Right forelimb (tissue), 1 donor: ENCODE measurements around the gene FYCO1.
A peak's percentile ranks its signal among the peaks of the same experiment; 100 is the strongest.
"Not testable (repeated sequence)": the region's sequence is repeated elsewhere in the genome, so short reads cannot be mapped to it uniquely, and the experiment has no call there.

Source experiments
- DNase-seq: peaks from one replicate; pipeline ENCODE4 v3.0.0-alpha.2; 2018

The FYCO1 gene

GRCh38 chr3:46008058-46008457, 12.4 kb upstream of the FYCO1 start:
- no peak for DNase-seq

- DNase-seq = no peak
Observed at GRCh38 chr3:46007280-46007679, 11.7 kb upstream of the FYCO1 start.

GRCh38 chr3:46006238-46007032, 10.8 kb upstream of the FYCO1 start:
- no peak for DNase-seq

GRCh38 chr3:46003706-46004105, 8.1 kb upstream of the FYCO1 start:
- DNase-seq = not testable (repeated sequence)

- DNase-seq = no peak
Observed at GRCh38 chr3:46001178-46001577, 5.6 kb upstream of the FYCO1 start.

- no peak for DNase-seq
Observed at GRCh38 chr3:45997942-45998341, 2.3 kb upstream of the FYCO1 start.

GRCh38 chr3:45997499-45997898, 1.9 kb upstream of the FYCO1 start:
- DNase-seq = not testable (repeated sequence)

GRCh38 chr3:45994419-45995235, 997 bp downstream of the FYCO1 start:
- DNase-seq = no peak

GRCh38 chr3:45993421-45994027, 2.1 kb downstream of the FYCO1 start:
- DNase-seq = no peak

GRCh38 chr3:45992821-45993221, 2.8 kb downstream of the FYCO1 start:
- DNase-seq = no peak

- DNase-seq = no peak
Observed at GRCh38 chr3:45992133-45992729, 3.4 kb downstream of the FYCO1 start.

GRCh38 chr3:45991341-45991740, 4.3 kb downstream of the FYCO1 start:
- no peak for DNase-seq

- DNase-seq = no peak
Observed at GRCh38 chr3:45990181-45990580, 5.4 kb downstream of the FYCO1 start.

- no peak for DNase-seq
Observed at GRCh38 chr3:45988804-45989203, 6.8 kb downstream of the FYCO1 start.

GRCh38 chr3:45988362-45988761, 7.3 kb downstream of the FYCO1 start:
- no peak for DNase-seq

- peak; percentile 58 for DNase-seq
Observed at GRCh38 chr3:45987368-45988291, 8.0 kb downstream of the FYCO1 start.

- no peak for DNase-seq
Observed at GRCh38 chr3:45986303-45986982, 9.2 kb downstream of the FYCO1 start.

- DNase-seq = peak; percentile 49
Observed at GRCh38 chr3:45985532-45986302, 9.9 kb downstream of the FYCO1 start.

- peak; percentile 45 for DNase-seq
Observed at GRCh38 chr3:45984331-45985312, 11.0 kb downstream of the FYCO1 start.
